Anterior cingulate cortex (tissue), 58 donors: ENCODE measurements around the gene SELENOH.

Experiments
- DNase-seq, 58 donors: peaks; one replicate each; lab custom pipeline; 2025; lab: John Stamatoyannopoulos, UW

The SELENOH gene

GRCh38 chr11:57778318-57779037 lies 37.2 kb downstream of the SELENOH start:
- peak in 55 of 58 donors; percentile 18 to 87 (median 69) for DNase-seq

GRCh38 chr11:57779276-57779675 lies 38.0 kb downstream of the SELENOH start:
- peak in 30 of 58 donors; percentile 14 to 80 (median 37) for DNase-seq

- DNase-seq: no peak
These were observed 40.2 kb downstream of the SELENOH start for GRCh38 chr11:57781529-57781943.

DNA sequence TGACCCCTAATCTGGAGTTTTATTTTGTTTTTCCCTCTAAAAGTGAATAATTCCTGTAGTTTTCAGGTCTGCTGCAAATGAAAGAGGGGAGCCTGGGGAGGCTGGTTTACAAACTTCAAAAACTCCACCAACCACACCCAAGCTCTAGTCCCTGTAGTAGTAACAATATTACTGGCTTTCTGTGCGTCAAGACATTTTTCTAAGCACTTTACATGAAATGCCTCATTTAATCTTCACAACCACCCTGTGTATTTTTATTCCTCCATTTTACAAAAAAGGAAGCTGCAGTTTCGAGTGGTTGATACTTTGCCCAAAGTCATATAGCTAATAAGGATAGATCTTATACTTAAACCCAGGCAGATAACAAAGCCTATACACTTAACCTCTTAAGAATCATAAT lies 43.8 kb downstream of the SELENOH start:
- no peak for DNase-seq

- DNase-seq: no peak
These were observed 45.1 kb downstream of the SELENOH start for GRCh38 chr11:57786436-57786835.

DNA sequence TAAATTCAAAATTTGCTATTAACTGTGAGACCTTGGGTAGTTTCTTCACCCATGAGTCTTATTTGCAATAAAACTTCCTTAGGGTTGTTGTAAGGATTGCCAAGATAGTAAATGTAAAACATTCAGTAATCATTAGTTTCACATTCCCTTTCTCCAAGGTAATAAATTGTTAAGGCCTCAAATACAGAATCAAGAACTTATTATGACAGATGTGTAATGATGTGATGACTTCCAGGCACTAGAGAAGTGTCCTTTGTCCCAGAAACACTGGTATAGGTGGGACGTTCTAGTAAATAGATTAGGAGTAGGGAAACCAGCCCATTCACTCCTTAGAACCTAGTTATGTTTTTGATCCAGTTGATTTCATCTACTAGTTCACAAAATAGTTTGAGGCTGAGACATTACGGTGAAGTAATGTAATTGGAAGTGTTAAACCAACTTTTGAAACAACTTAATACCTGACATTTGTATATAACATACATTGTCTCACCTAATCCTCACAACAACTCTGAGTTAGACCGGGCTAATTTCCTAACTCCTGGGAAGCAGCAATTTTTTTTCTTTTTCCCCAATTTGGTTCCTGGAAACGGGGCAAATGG lies 45.8 kb downstream of the SELENOH start:
- no peak for DNase-seq

- peak in 11 of 58 donors; percentile 10 to 52 (median 21) for DNase-seq
These were observed 46.8 kb downstream of the SELENOH start for GRCh38 chr11:57787920-57788702.

GRCh38 chr11:57788703-57789088 lies 47.4 kb downstream of the SELENOH start:
- no peak for DNase-seq

DNA sequence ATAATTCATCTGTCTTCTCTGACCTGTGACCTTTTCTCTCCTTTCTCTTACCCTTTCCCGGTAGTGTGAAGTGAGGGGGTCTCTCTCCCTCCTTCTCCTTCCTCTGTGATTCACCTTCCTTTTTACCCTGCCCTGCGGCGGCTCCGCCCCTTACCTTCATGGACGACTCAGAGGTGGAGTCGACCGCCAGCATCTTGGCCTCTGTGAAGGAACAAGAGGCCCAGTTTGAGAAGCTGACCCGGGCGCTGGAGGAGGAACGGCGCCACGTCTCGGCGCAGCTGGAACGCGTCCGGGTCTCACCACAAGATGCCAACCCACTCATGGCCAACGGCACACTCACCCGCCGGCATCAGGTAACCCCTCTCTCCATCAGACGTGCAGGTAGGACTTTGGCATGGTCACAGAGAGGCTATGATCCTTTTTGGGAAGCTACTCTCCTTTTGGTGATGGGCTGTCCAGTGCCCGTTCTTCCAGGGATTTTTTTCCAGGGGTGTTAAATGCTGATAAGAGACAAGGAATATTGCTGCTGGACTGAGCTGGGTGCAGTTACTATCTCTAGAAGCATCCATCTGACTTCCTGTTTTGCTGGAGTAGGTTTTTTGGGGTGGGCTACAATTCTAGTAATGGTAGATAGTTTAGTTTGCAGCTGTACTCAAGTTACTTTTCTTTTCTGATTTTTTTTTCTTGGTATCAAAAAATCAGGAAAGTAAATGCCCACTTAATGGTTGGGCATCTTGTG lies 50.2 kb downstream of the SELENOH start:
- DNase-seq: no peak

- peak in 23 of 58 donors; percentile 8 to 61 (median 24) for DNase-seq
These were observed 50.8 kb downstream of the SELENOH start for GRCh38 chr11:57792060-57792541.

DNA sequence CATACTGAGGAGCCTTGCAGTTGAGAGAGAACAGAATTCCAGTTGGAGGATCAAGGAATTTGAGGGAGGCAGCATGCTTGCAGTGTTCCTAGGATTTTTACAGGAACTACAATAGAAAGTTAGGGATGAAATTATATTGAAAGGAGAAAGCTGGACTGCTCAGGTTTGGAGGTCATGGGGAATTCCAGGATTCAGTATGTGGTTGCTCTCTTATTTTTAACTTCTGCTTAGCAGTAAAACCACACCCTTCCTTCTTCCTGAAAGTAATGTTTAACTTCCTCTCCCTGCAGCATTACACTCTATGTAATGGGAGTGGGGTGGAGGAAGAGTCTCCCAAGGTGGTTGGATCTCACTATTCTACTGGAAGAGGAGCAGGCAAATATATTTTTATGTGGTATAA lies 51.6 kb downstream of the SELENOH start:
- DNase-seq: peak in 1 of 58 donors; percentile 6
